IPS-15b (cell line): ENCODE results near the gene C17orf107.

ENCODE experiments used
- H3K27me3 ChIP-seq: one replicate; pipeline ENCODE4 v1.6.1; 2013; ENCODE audit warnings: low read length; ENCODE audit not compliant: control insufficient read depth, insufficient read depth
- H3K36me3 ChIP-seq: one replicate; pipeline ENCODE4 v1.6.1; 2013; ENCODE audit warnings: low read length; ENCODE audit not compliant: control insufficient read depth, insufficient read depth
- H3K4me1 ChIP-seq: one replicate; pipeline ENCODE4 v1.6.1; 2013; ENCODE audit warnings: mild to moderate bottlenecking, low read length; ENCODE audit not compliant: control insufficient read depth, insufficient read depth
- H3K4me3 ChIP-seq: one replicate; pipeline ENCODE4 v1.5.1; 2013; ENCODE audit warnings: low read depth, low read length
- H3K9ac ChIP-seq: one replicate; pipeline ENCODE4 v1.6.1; 2013; ENCODE audit warnings: low read depth, mild to moderate bottlenecking, low read length
- H3K9me3 ChIP-seq: one replicate; pipeline ENCODE4 v1.6.1; 2013; ENCODE audit warnings: mild to moderate bottlenecking, low read length; ENCODE audit not compliant: control insufficient read depth, insufficient read depth

The C17orf107 gene

GRCh38 chr17:4941319-4941610 lies 41.9 kb downstream of the C17orf107 start:
- Histone ChIP-seq H3K4me1 (peaks cover 10% of the 10 kb centered on the region), H3K9ac (peak overlapping the region; percentile 99), H3K27me3 (no peaks in the 10 kb centered on the region), H3K4me3 (peak overlapping the region; percentile 91), H3K36me3 (peaks cover 59% of the 10 kb centered on the region), H3K9me3 (no peaks in the 10 kb centered on the region)

- Histone ChIP-seq H3K36me3 (peaks cover 50% of the 10 kb centered on the region), H3K27me3 (no peaks in the 10 kb centered on the region), H3K9ac (no peak overlapping the region), H3K4me3 (no peak overlapping the region), H3K4me1 (peaks cover 12% of the 10 kb centered on the region), H3K9me3 (no peaks in the 10 kb centered on the region)
Observed at GRCh38 chr17:4942760-4943508, 43.6 kb downstream of the C17orf107 start.

DNA sequence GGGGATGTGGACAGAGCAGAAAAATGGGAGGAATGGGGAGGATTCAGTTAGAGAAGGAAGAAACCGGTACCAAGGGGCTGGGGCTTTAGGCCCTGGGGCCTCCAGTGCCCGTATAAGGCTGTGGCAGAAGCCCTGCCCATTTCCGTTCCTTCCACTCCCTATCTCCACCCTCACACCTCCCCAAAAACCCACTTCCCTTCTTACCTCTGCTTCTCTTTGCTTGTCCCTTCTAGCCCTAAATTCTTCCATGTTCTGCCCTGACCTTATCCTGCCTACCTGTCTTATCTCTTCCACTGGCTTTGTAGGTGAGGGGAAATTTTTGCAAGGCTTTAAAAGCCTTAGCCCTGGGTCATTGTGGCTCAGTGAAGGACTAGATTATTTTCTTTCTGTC lies 44.8 kb downstream of the C17orf107 start:
- Histone ChIP-seq H3K4me1 (peaks cover 6% of the 10 kb centered on the region), H3K4me3 (no peak overlapping the region)

DNA sequence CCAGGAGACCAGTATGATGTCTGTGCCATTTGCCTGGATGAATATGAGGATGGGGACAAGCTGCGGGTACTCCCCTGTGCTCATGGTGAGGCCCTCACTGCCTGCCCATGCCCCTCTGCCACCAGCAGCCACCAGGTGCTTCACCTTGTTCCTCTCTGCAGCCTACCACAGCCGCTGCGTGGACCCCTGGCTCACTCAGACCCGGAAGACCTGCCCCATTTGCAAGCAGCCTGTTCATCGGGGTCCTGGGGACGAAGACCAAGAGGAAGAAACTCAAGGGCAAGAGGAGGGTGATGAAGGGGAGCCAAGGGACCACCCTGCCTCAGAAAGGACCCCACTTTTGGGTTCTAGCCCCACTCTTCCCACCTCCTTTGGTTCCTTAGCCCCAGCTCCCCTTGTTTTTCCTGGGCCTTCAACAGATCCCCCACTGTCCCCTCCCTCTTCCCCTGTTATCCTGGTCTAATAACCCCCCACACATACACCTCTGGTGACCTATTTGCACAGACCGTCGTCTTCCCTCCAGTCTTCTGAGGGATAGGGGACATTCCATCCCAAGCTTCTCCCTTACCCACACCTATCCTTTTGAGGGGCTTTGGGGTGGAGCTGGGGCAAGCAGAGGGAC lies 45.3 kb downstream of the C17orf107 start:
- Histone ChIP-seq H3K36me3 (peaks cover 48% of the 10 kb centered on the region), H3K9ac (no peak overlapping the region), H3K9me3 (no peaks in the 10 kb centered on the region), H3K4me1 (peaks cover 6% of the 10 kb centered on the region), H3K27me3 (no peaks in the 10 kb centered on the region), H3K4me3 (no peak overlapping the region)

More for the DNA sequence above, 44.8 kb downstream of the C17orf107 start:
- Histone ChIP-seq H3K27me3 (no peaks in the 10 kb centered on the region), H3K9me3 (no peaks in the 10 kb centered on the region), H3K36me3 (peaks cover 48% of the 10 kb centered on the region), H3K9ac (no peak overlapping the region)

DNA sequence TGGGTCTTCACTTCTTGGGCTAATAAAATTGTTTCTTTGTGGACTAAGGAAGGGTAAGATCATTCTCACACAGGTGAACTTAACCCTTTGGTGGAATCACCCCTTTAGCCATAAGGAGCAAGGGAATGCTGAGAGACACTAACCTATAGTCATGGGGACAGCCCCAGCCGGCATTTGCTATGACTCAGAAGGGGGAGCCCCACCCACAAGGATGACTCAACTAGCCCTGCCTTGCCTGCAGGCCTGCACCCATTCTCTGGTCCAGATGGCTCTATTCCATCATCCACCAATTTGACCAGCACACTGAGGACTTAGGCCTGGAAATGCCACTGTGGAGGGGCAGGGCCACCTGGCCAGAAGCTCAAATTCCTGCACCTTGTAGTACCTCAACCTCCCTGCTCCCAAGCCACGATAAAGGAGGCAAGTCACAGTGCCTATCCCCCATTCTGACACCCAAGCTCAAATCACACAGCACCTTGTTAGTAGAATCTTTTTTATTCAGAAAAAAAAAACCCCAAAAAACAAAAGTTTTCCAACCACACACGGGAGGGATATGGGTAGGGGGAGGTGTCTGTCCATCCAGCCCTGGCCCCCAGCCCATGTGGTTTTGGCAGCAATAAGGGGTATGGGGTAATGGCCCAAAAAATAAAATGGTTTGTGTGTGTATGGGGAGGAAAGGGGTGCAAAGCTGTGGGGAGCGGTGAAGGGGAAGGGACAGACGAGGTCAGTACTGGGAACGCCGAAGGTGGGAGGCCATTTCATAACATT lies 46.0 kb downstream of the C17orf107 start:
- Histone ChIP-seq H3K9me3 (no peaks in the 10 kb centered on the region), H3K4me1 (peaks cover 6% of the 10 kb centered on the region), H3K36me3 (peaks cover 48% of the 10 kb centered on the region), H3K9ac (no peak overlapping the region), H3K4me3 (peak overlapping the region; percentile 62), H3K27me3 (no peaks in the 10 kb centered on the region)

DNA sequence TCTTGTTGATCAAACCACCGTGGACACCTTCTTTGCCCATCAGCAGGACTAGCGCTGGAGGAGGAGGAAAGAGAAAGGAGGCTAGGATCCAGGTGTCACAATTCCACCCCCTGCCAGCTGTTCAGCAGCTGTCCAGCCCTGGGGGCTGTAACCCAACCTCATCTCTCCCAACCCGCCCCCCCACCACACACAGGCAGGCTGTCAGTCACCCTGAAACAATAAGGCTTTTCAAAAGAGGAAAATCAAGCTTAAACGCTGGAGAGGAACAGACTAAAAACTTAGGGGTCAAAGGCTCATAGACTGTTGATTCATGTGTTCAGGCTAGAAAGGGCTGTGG lies 46.6 kb downstream of the C17orf107 start:
- no peaks in the 10 kb centered on the region for H3K9me3 ChIP-seq
- H3K27me3 ChIP-seq, result no peaks in the 10 kb centered on the region
- peak overlapping the region; percentile 62 for H3K4me3 ChIP-seq
- peaks cover 48% of the 10 kb centered on the region for H3K36me3 ChIP-seq
- H3K4me1 ChIP-seq, result peaks cover 6% of the 10 kb centered on the region
- no peak overlapping the region for H3K9ac ChIP-seq

DNA sequence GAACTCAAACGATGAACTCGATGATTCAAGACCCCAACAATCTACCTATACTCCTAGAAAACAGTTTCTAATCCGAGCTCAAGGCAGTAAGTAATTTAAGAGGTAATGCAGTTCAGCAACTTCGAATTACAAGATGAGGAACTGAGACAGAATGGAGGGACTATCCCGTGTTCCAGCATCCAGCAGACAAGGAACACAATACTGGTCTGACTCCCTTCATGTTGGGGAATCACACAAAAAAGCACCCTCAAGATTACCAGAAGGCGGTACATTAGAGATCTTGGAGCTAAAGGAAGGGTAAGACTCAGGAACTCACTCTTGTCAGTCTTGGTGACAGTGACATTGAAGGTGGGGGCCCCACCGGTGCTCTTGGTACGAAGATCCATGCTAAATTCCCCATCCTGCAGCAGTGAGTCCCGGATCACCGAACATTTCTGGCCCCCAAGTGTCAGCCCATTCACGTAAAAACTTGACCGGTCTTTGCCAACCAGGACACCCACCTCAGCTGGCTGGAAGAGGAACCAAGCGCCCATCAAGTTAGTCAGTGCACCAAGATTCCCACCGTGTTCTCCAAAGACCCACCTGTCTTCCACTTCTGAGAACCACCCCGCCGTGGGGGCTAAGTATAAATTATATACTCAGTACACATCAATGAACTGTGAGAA lies 47.1 kb downstream of the C17orf107 start:
- Histone ChIP-seq H3K9me3 (no peaks in the 10 kb centered on the region), H3K4me3 (peak overlapping the region; percentile 62), H3K36me3 (peaks cover 48% of the 10 kb centered on the region), H3K9ac (peak overlapping the region; percentile 62), H3K4me1 (peaks cover 11% of the 10 kb centered on the region), H3K27me3 (no peaks in the 10 kb centered on the region)

DNA sequence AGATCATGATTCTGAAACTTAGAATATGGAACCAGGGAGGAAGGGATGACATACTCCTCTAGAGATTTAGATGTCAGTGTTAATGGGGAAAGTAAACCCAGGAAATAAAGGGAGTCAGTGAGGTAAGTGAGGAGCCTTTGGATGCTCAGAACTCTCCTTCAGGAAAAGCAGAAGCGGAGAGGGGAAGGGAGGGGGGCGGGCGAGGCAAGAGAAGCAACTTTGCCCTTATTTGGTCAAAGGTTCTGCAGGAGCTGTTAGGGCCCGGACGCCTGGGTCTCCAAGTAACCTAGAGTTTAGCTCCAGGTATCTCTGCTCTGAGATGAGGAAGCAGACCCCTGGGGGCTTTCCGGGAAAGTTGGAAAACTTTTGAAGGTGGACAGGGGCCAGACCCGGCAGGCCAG lies 47.7 kb downstream of the C17orf107 start:
- Histone ChIP-seq H3K4me1 (peaks cover 15% of the 10 kb centered on the region), H3K9me3 (no peaks in the 10 kb centered on the region), H3K27me3 (no peaks in the 10 kb centered on the region), H3K9ac (peak overlapping the region; percentile 62), H3K36me3 (peaks cover 48% of the 10 kb centered on the region), H3K4me3 (peak overlapping the region; percentile 62)

DNA sequence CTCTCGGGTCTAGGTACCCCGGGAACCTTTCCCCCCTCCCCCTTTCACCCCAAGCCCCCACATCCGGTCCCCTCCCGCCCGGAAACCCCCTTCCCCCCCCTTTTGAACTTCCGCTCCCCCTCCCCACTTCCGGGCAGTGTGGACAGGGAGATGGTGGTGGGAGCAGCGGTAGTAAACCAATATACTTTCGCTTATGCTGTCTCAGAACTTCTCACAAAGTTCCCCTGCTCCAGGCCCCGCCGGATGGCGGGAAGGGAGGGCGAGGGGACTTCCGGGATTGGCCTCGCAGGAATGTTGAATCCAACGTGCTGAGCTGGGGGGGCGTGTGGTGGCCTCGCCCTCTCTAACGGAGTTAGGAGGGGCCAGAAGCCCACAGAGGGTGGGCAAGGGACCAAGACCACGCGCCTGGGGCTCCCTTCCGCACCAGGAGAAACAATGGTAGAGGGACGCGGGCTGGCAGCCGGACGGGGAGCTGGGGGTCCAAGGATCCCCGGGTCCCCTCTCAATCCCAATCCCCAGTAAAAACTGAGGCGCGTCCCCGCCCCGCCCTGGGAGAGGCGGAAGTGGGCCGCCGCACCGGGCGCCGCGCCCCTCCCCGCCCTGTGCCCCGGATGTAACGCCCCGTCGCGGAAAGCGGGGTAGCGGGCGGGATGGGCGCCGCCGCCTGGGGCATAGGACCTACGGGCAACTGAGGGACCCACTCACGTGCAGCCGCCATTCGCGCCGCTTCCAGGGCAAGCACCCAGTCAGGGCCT lies 48.3 kb downstream of the C17orf107 start:
- peak overlapping the region; percentile 62 for H3K4me3 ChIP-seq
- no peaks in the 10 kb centered on the region for H3K27me3 ChIP-seq
- no peaks in the 10 kb centered on the region for H3K9me3 ChIP-seq
- peaks cover 46% of the 10 kb centered on the region for H3K36me3 ChIP-seq
- peaks cover 15% of the 10 kb centered on the region for H3K4me1 ChIP-seq
- peak overlapping the region; percentile 94 for H3K9ac ChIP-seq

DNA sequence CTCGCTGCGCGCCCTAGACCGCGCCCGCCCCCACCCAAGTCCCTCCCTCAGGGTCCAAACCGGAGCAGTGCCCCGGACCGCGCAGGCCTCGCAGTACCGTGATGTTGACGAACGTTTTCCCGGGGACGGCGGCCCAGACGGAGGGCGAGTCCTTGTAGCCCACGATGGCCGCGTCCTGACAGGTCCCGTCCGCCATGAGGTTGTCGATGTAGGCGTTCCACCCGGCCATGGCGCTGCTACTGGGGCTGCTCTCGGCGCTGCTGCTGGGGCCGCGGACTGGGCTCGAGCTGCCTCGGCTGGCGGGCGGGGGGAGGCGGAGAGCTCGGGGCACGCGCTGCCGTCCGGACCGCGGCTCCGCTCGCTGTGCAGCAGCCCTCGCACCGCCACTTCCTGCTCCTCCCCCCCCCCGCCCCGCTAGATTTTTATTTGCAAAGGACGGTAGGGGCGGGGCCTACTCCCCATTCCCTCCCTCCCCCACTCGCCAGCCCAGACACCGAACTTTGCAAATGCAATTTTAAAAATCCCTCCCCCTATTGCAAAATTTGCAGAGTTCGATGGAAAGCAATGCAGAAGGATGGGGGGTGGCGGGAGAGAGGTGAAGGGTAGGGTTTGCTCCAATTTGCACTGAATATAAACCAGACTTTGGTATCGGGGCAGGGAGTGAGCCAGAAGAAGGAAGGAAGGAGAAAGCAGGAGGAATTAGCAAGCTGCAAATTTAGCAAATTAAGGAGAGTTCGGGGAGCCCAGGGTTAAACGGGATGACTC lies 49.0 kb downstream of the C17orf107 start, which contains the start of gene PFN1:
Gene PFN1, minus strand, starts transcription at position 365 of the 765 bp plus-strand sequence. Its CDS starts 136 bp downstream, at position 229.
- Histone ChIP-seq H3K36me3 (peaks cover 38% of the 10 kb centered on the region), H3K4me1 (peaks cover 15% of the 10 kb centered on the region), H3K27me3 (no peaks in the 10 kb centered on the region), H3K9ac (peak within 1 kb of the TSS; percentile 94), H3K9me3 (no peaks in the 10 kb centered on the region), H3K4me3 (peak within 1 kb of the TSS; percentile 62)
